ENCODE results near the gene LUZP2.

The LUZP2 gene

DNA sequence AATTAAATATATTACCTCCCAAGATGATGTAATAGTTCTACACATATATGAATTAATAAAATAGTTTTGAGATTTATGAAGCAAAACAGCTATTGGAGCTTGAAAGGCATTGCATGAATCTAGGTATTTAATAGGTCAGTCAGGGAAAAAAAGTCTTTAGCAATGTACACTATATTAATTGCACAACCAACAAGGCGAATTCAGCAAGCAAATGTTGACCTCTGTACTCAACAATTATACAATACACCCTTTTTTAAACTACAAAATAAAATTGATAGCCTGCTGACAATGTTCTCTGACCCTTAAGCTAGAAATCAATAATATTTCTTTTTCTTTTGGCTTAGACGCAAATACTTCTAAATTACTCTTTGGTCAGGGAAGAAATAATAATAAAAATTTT lies 345.5 kb downstream of the LUZP2 start:
- no peak overlapping the region for H3K27ac ChIP-seq
- TF ChIP-seq, protein P1, sequence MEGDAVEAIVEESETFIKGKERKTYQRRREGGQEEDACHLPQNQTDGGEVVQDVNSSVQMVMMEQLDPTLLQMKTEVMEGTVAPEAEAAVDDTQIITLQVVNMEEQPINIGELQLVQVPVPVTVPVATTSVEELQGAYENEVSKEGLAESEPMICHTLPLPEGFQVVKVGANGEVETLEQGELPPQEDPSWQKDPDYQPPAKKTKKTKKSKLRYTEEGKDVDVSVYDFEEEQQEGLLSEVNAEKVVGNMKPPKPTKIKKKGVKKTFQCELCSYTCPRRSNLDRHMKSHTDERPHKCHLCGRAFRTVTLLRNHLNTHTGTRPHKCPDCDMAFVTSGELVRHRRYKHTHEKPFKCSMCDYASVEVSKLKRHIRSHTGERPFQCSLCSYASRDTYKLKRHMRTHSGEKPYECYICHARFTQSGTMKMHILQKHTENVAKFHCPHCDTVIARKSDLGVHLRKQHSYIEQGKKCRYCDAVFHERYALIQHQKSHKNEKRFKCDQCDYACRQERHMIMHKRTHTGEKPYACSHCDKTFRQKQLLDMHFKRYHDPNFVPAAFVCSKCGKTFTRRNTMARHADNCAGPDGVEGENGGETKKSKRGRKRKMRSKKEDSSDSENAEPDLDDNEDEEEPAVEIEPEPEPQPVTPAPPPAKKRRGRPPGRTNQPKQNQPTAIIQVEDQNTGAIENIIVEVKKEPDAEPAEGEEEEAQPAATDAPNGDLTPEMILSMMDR (IDR thresholded peaks at IDR 0.05) = no peak
- no peak overlapping the region for H3K4me3 ChIP-seq
- DNase-seq (ENCODE audit: low spot score) = no peak

DNA sequence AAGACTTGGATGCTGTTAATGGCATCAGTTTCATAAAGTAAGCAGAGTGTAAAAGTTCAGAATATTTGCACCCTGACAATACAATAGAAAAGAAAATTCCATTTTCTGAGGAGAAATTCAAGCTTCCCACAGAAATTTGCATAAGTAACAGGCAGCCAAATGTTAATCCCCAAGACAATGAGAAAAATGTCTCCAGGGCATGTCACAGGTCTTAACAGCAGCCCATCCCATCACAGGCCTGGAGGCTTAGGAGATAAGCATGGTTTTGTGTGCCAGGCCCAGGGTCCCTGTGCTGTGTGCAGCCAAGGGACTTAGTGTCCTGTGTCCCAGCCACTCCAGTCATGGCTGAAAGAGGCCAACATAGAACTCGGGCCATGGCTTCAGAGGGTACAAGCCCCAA lies 347.6 kb downstream of the LUZP2 start:
- DNase-seq (ENCODE audit: low spot score) = no peak
- TF ChIP-seq, protein P1 (IDR thresholded peaks at IDR 0.05) = no peak
- H3K4me3 ChIP-seq = no peak overlapping the region
- no peak overlapping the region for H3K27ac ChIP-seq

DNA sequence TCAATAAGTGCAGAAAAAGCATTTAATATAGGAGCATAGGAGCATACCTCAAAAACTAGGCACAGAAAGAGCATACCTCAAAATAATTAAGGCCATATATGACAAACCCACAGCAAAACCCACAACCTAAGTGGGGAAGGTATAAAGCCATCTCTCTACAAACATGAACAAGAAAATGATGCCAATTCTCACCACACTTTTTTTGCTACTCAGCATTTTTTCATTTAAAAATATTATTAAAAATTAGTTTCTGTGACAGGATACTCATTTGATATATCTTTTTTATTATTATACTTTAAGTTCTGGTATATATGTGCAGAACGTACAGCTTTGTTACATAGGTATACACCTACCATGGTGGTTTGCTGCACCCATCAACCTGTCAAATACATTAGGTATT lies 352.0 kb downstream of the LUZP2 start:
- TF ChIP-seq, protein P1 (IDR thresholded peaks at IDR 0.05) = no peak
- no peak overlapping the region for H3K4me3 ChIP-seq
- H3K27ac ChIP-seq = no peak overlapping the region
- DNase-seq (ENCODE audit: low spot score) = no peak

DNA sequence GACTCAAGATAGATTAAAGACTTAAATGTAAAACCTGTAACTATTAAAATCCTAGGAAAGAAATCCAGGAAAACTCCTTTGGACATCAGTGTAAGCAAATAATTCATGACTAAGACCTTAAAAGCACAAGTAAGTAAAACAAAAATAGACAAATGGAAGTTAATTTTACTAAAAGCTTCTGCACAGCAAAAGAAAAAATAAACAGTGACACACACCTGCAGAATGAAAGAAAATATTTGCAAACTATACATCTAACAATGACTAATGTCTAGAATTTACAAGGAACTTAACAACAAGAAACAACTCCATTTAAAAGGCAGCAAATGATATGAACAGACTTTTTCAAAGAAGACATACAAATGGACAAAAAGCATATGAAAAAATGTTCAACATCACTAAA lies 359.1 kb downstream of the LUZP2 start:
- no peak for DNase-seq (ENCODE audit: low spot score)
- TF ChIP-seq, protein P1 (IDR thresholded peaks at IDR 0.05) = no peak

DNA sequence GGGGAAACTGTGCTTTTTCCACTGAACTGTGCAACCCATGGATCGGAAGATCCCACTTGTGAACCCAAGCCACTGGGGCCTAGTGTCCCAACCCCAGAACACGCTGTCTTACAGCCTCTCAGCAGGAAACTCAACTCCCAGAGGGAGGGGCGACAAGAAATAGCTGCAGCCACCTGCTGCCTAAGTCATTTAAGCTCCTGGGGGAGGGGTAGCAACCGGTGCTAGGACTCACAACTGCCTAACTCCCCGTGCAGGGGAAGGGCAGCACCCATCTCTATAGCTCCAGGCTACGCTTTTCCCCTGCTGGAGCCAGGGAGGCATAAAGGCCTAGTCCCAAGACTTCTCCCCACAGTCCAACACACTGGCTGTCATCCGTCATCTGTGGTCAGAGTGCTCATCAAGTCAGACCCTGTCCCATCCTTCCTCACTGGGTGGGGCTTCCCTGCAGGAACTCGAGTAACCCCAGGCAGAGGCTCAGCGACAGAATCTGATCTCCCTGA lies 363.0 kb downstream of the LUZP2 start:
- TF ChIP-seq, protein P1 (IDR thresholded peaks at IDR 0.05) = no peak
- no peak overlapping the region for H3K27ac ChIP-seq
- DNase-seq (ENCODE audit: low spot score) = no peak
- H3K4me3 ChIP-seq = no peak overlapping the region

More for the DNA sequence above, 359.1 kb downstream of the LUZP2 start:
- H3K4me3 ChIP-seq = no peak overlapping the region
- H3K27ac ChIP-seq = no peak overlapping the region

DNA sequence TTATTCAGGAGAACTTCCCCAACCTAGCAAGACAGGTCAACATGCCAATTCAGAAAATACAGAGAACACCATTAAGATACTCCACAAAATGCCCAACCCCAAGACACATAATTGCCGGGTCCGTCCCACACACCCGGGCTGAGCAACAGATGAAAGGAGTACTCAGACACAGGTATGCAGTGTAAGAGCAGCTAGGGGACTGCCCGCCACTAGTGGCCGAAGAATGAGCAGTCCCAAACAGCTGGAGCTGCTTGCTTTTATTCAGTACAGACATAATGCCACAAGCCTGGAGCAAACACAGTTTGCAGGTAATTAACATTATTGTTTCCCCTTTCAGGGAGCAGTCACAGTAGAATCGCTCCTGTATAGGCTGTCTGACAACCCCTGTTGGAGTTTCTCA lies 364.6 kb downstream of the LUZP2 start:
- DNase-seq (ENCODE audit: low spot score) = no peak
- TF ChIP-seq, protein P1 (IDR thresholded peaks at IDR 0.05) = no peak
- Histone ChIP-seq H3K27ac (no peak overlapping the region), H3K4me3 (no peak overlapping the region)

DNA sequence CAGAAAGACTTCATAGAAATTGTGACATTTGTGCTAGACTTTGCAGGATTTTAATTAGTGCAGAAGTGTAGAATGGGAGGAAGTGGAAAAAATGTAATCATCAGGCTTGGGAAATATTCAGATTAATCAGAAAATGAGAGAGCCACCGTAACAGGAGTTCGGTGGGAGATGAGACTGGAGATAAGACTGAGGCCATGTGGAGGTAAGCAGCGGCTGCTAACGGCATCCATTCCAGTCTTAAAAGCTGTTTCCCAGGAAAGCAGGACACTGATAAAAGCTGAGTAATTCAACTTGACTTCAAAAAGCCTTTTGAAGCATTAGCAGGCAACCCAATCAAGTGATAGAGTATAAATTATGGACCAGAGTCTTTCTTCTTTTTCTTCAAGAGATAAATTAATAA lies 369.9 kb downstream of the LUZP2 start:
- no peak for DNase-seq (ENCODE audit: low spot score)
- H3K27ac ChIP-seq = no peak overlapping the region
- TF ChIP-seq, protein P1 (IDR thresholded peaks at IDR 0.05) = no peak
- no peak overlapping the region for H3K4me3 ChIP-seq

All from coronary artery (tissue), 2 donors.